Measurements from ENCODE around the gene PSME1.

PSME1 gene

GRCh38 chr14:24130380-24130716, 5.6 kb upstream of the PSME1 start, which contains the start of gene FITM1:
FITM1 (plus strand) TSS chr14:24130659; CDS start chr14:24131564, 905 bp downstream.
- DNase-seq (ENCODE audit: low spot score) = no peak

- DNase-seq (ENCODE audit: low spot score) = no peak
These were observed 5.1 kb upstream of the PSME1 start for GRCh38 chr14:24130717-24131548.

- DNase-seq (ENCODE audit: low spot score) = no peak
These were observed 4.4 kb upstream of the PSME1 start for GRCh38 chr14:24131549-24131966.

GRCh38 chr14:24132061-24132685, 3.8 kb upstream of the PSME1 start:
- DNase-seq (ENCODE audit: low spot score) = no peak

- DNase-seq (ENCODE audit: low spot score) = no peak
These were observed 3.0 kb upstream of the PSME1 start for GRCh38 chr14:24132976-24133375.

- DNase-seq (ENCODE audit: low spot score) = no peak
These were observed 2.3 kb upstream of the PSME1 start for GRCh38 chr14:24133735-24134134.

GRCh38 chr14:24135584-24135833, 485 bp upstream of the PSME1 start:
- DNase-seq (ENCODE audit: low spot score) = peak; percentile 22

- DNase-seq (ENCODE audit: low spot score) = no peak
These were observed 912 bp downstream of the PSME1 start for GRCh38 chr14:24136684-24137528.

- DNase-seq (ENCODE audit: low spot score) = no peak
These were observed 1.8 kb downstream of the PSME1 start for GRCh38 chr14:24137529-24138395.

- no peak for DNase-seq (ENCODE audit: low spot score)
These were observed 2.6 kb downstream of the PSME1 start for GRCh38 chr14:24138396-24139271.

- DNase-seq (ENCODE audit: low spot score) = no peak
These were observed 3.4 kb downstream of the PSME1 start for GRCh38 chr14:24139272-24139934.

- peak; percentile 99 for DNase-seq (ENCODE audit: low spot score)
These were observed 5.3 kb downstream of the PSME1 start, which contains the start of gene EMC9 for GRCh38 chr14:24141097-24141880. EMC9 (minus strand) TSS chr14:24141591; CDS start chr14:24141304, 287 bp downstream.

- DNase-seq (ENCODE audit: low spot score) = peak; percentile 64
These were observed 7.5 kb downstream of the PSME1 start for GRCh38 chr14:24143511-24143910.

GRCh38 chr14:24144451-24144850, 8.5 kb downstream of the PSME1 start:
- no peak for DNase-seq (ENCODE audit: low spot score)

GRCh38 chr14:24145219-24145618, 9.2 kb downstream of the PSME1 start:
- DNase-seq (ENCODE audit: low spot score) = no peak

- DNase-seq (ENCODE audit: low spot score) = peak; percentile 61
These were observed 9.9 kb downstream of the PSME1 start for GRCh38 chr14:24145690-24146452.

- DNase-seq (ENCODE audit: low spot score) = peak; percentile 98
These were observed 10.5 kb downstream of the PSME1 start, which contains the start of gene PSME2 for GRCh38 chr14:24146453-24146977. PSME2 (minus strand) TSS chr14:24146610; CDS start chr14:24146581, 29 bp downstream.
